Liver (tissue), 9 donors: ENCODE results near the gene PLA2G3. TPM values are rescaled to one million over a fixed set of nuclear protein-coding genes. Genes with fewer than 3 reads are reported as not detected.

Experiments used
- DNase-seq: peaks from one replicate; pipeline ENCODE4 v3.0.0-alpha.2; 2017; ENCODE audit warnings: low spot score
- H3K27ac ChIP-seq, 2 donors: one replicate each; pipeline ENCODE4 v1.7.0; 2013; ENCODE audit warnings: inconsistent platforms in 2 of 2, low read length in 2 of 2, control low read depth in 1 of 2, low read depth in 1 of 2, mild to moderate bottlenecking in 1 of 2
- H3K27me3 ChIP-seq, 4 donors: one replicate each; pipeline versions ENCODE4 v1.6.1 to v1.7.0; 2013; ENCODE audit warnings: low read length in 3 of 4, inconsistent platforms in 1 of 4, mild to moderate bottlenecking in 1 of 4, moderate library complexity in 1 of 4; ENCODE audit not compliant: control insufficient read depth in 4 of 4, insufficient read depth in 4 of 4
- H3K36me3 ChIP-seq, 4 donors: one replicate each; pipeline versions ENCODE4 v1.6.1 to v1.7.0; 2013; ENCODE audit warnings: low read length in 3 of 4, mild to moderate bottlenecking in 3 of 4, low read depth in 1 of 4, moderate library complexity in 1 of 4; ENCODE audit not compliant: control insufficient read depth in 4 of 4, insufficient read depth in 3 of 4
- H3K4me1 ChIP-seq, 4 donors: one replicate each; pipeline versions ENCODE4 v1.6.1 to v1.7.0; 2013; ENCODE audit warnings: low read length in 3 of 4, mild to moderate bottlenecking in 3 of 4, moderate library complexity in 1 of 4; ENCODE audit not compliant: control insufficient read depth in 4 of 4, insufficient read depth in 4 of 4
- H3K4me3 ChIP-seq, 3 donors: one replicate each; pipeline versions ENCODE4 v1.6.1 to v1.7.0; 2013; ENCODE audit warnings: low read length in 3 of 3, control low read depth in 1 of 3, low read depth in 1 of 3, mild to moderate bottlenecking in 1 of 3
- H3K9ac ChIP-seq, 2 donors: one replicate each; pipeline ENCODE4 v1.7.0; 2013; ENCODE audit warnings: low read length in 2 of 2, mild to moderate bottlenecking in 2 of 2, moderate library complexity in 2 of 2, control low read depth in 1 of 2, low read depth in 1 of 2
- H3K9me3 ChIP-seq, 4 donors: one replicate each; pipeline versions ENCODE4 v1.6.1 to v1.7.0; 2013; ENCODE audit warnings: low read length in 3 of 4; ENCODE audit not compliant: control insufficient read depth in 4 of 4
- ATF3 ChIP-seq: IDR thresholded peaks from 2 replicates; pipeline ENCODE4 v1.6.1; 2016; ENCODE audit warnings: antibody characterized with exemption
- CTCF ChIP-seq: fragments of 150-350 bp; IDR thresholded peaks from 2 replicates; pipeline ENCODE4 v1.5.1; 2017; ENCODE audit warnings: improper control_type of control experiment, low read depth, low read length; ENCODE audit not compliant: missing input control
- EGR1 ChIP-seq, 2 donors: IDR thresholded peaks; 2 replicates each; pipeline ENCODE4 v1.6.1; 2016 to 2018; ENCODE audit warnings: antibody characterized with exemption in 2 of 2, low read depth in 2 of 2
- FOXA1 ChIP-seq: IDR thresholded peaks from 2 replicates; pipeline ENCODE4 v1.6.1; 2016; ENCODE audit warnings: antibody characterized with exemption
- FOXA2 ChIP-seq: IDR thresholded peaks from 2 replicates; pipeline ENCODE4 v1.6.1; 2016; ENCODE audit warnings: antibody characterized with exemption
- GABPA ChIP-seq, 2 donors: IDR thresholded peaks in 1 of 2; conservative IDR thresholded peaks in 1 of 2; 2 replicates each; pipeline ENCODE4 v1.6.1; 2016; ENCODE audit warnings: antibody characterized with exemption in 2 of 2, mild to moderate bottlenecking in 1 of 2, moderate library complexity in 1 of 2
- HNF4A ChIP-seq, 2 donors: conservative IDR thresholded peaks; 2 replicates each; pipeline ENCODE4 v1.6.1; 2016; ENCODE audit warnings: antibody characterized with exemption in 2 of 2, mild to moderate bottlenecking in 2 of 2
- HNF4G ChIP-seq: IDR thresholded peaks from 2 replicates; pipeline ENCODE4 v1.6.1; 2016; ENCODE audit warnings: antibody characterized with exemption
- JUND ChIP-seq, 2 donors: IDR thresholded peaks; 2 replicates each; pipeline ENCODE4 v1.6.1; 2016; ENCODE audit warnings: antibody characterized with exemption in 2 of 2
- MAX ChIP-seq: IDR thresholded peaks from 2 replicates; pipeline ENCODE4 v1.6.1; 2016; ENCODE audit warnings: antibody characterized with exemption
- NR2F2 ChIP-seq: IDR thresholded peaks from 2 replicates; pipeline ENCODE4 v1.6.1; 2016; ENCODE audit warnings: antibody characterized with exemption
- RAD21 ChIP-seq, 2 donors: IDR thresholded peaks; 2 replicates each; pipeline ENCODE4 v1.6.1; 2016; ENCODE audit warnings: antibody characterized with exemption in 2 of 2, mild to moderate bottlenecking in 2 of 2
- REST ChIP-seq: IDR thresholded peaks from 2 replicates; pipeline ENCODE4 v1.6.1; 2016; ENCODE audit warnings: antibody characterized with exemption, mild to moderate bottlenecking
- RXRA ChIP-seq, 2 donors: IDR thresholded peaks; 2 replicates each; pipeline ENCODE4 v1.6.1; 2017 to 2018; ENCODE audit warnings: antibody characterized with exemption in 2 of 2, mild to moderate bottlenecking in 1 of 2
- SP1 ChIP-seq: IDR thresholded peaks from 2 replicates; pipeline ENCODE4 v1.6.1; 2018; ENCODE audit warnings: antibody characterized with exemption, mild to moderate bottlenecking
- TAF1 ChIP-seq: conservative IDR thresholded peaks from 2 replicates; pipeline ENCODE4 v1.6.1; 2016; ENCODE audit warnings: antibody characterized with exemption, mild to moderate bottlenecking
- YY1 ChIP-seq: IDR thresholded peaks from 2 replicates; pipeline ENCODE4 v1.6.1; 2016; ENCODE audit warnings: antibody characterized with exemption, mild to moderate bottlenecking
- ZBTB33 ChIP-seq: IDR thresholded peaks from 2 replicates; pipeline ENCODE4 v1.6.1; 2016; ENCODE audit warnings: antibody characterized with exemption
- WGBS: extraction: QIAGEN DNeasy Blood & Tissue Kit; methylation state at CpG from one replicate; pipeline ENCODE4 v1.1.7; 2013; 5-methylcytosine and 5-hydroxymethylcytosine counted together
- polyA plus RNA-seq, 2 donors: library from polyadenylated mRNA; stranded (reverse) in 1 of 2; unstranded in 1 of 2; fragments of 200-250 nt in 1 of 2; fragments of >200 nt in 1 of 2; fragmentation: Nextera tagmentation in 1 of 2; extraction: Ambion mirVana in 1 of 2; gene quantifications; one replicate each; pipeline versions ENCODE4 v1.2.1 to v1.2.3, GENCODE V29; 2013 to 2015
- total RNA-seq, 2 donors: library from RNA; depleted of rRNA; stranded (reverse); fragments of >200 nt; gene quantifications; one replicate each; pipeline ENCODE4 v1.2.3, GENCODE V29; 2014
- donor health status: healthy.
- donor health status: healthy.
- donor health status: healthy.
- donor health status: healthy.
- donor health status: healthy.

PLA2G3 gene
- total and polyA plus RNA-seq, 4 donors, result not detected

- Histone ChIP-seq H3K27ac (no peak overlapping the region), H3K4me3 (no peak overlapping the region), H3K36me3 (no peaks in the 10 kb centered on the region), H3K9me3 (no peaks in the 10 kb centered on the region), H3K27me3 (no peaks in the 10 kb centered on the region), H3K4me1 (peaks cover 0 to 9% (median 3%) of the 10 kb centered on the region in 4 donors), H3K9ac (no peak overlapping the region)
- WGBS, result 86% methylated on average over 12 of the region's 12 CpGs
- no peak for DNase-seq
- TF ChIP-seq TAF1 (no peak), SP1 (no peak), NR2F2 (no peak), CTCF (no peak), FOXA1 (no peak), GABPA (IDR thresholded peaks at IDR 0.05 in 1 of 2, conservative IDR thresholded peaks at IDR 0.05 in 1 of 2) (no peak), YY1 (no peak), MAX (no peak), HNF4G (no peak), ATF3 (no peak), HNF4A (conservative IDR thresholded peaks at IDR 0.05) (no peak), RXRA (IDR thresholded peaks at IDR 0.05) (no peak), ZBTB33 (no peak), JUND (IDR thresholded peaks at IDR 0.05) (no peak), RAD21 (IDR thresholded peaks at IDR 0.05) (no peak), REST (no peak), EGR1 (IDR thresholded peaks at IDR 0.05; ENCODE audit: low read depth in 2 of 2) (no peak), FOXA2 (no peak)
These were observed 14.7 kb downstream of the PLA2G3 start for GRCh38 chr22:31125521-31126117.
